GM12891 (cell line): ENCODE measurements around the gene CCDC3.
"Not testable (repeated sequence)": the region's sequence is repeated elsewhere in the genome, so short reads cannot be mapped to it uniquely, and the experiment has no call there.

Source experiments
- DNase-seq: peaks from one replicate; pipeline ENCODE4 v3.0.0; 2011; ENCODE audit warnings: low spot score; ENCODE audit not compliant: insufficient read length
- FAIRE-seq: peaks from 2 replicates; lab custom pipeline; 2011; peaks lifted over from hg19 to GRCh38; lab: Jason Lieb, UNC
- PAX5 ChIP-seq: IDR thresholded peaks from 2 replicates; pipeline ENCODE4 v1.6.1; 2011; ENCODE audit warnings: low read length, moderate library complexity, mild to moderate bottlenecking; ENCODE audit not compliant: insufficient read depth, severe bottlenecking
- POLR2A ChIP-seq: IDR thresholded peaks from 2 replicates; pipeline ENCODE4 v1.6.1; 2011; ENCODE audit warnings: low read depth, low read length, control low read depth
- POLR2AphosphoS5 ChIP-seq: IDR thresholded peaks from 2 replicates; pipeline ENCODE4 v1.6.1; 2011; ENCODE audit warnings: low read depth, low read length, control low read depth
- POU2F2 ChIP-seq: IDR thresholded peaks from 2 replicates; pipeline ENCODE4 v1.6.1; 2011; ENCODE audit warnings: low read depth, mild to moderate bottlenecking, control low read depth, low read length, moderate library complexity
- SPI1 ChIP-seq: IDR thresholded peaks from 2 replicates; pipeline ENCODE4 v1.6.1; 2011; ENCODE audit warnings: low read depth, low read length, control low read depth
- TAF1 ChIP-seq: IDR thresholded peaks from 2 replicates; pipeline ENCODE4 v1.6.1; 2011; ENCODE audit warnings: low read depth, low read length, control low read depth

The CCDC3 gene

DNA sequence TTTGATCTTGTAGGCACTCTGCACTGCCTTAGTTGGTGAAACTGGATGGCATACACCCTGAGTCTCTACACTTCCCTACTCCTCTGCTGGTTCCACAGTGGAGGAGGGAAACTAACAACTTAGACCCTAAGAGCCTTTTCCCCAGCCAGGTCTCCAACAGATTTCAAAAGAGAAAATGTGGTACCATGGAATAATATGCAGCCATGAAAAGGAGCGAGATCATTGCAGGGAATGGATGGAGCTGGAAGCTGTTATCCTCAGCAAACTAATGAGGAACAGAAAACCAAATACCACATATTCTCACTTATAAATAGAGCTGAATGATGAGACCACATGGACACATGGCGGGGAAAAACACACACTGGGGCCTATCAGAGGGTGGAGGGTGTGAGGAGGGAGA lies 36.3 kb upstream of the CCDC3 start:
- no peak for TF ChIP-seq SPI1
- TF ChIP-seq POLR2AphosphoS5 = no peak
- no peak for TF ChIP-seq PAX5
- TF ChIP-seq POLR2A = no peak
- TF ChIP-seq TAF1 = no peak
- TF ChIP-seq POU2F2 = no peak
- FAIRE-seq (no peak), DNase-seq (no peak)

- no peak for FAIRE-seq
- TF ChIP-seq POLR2A = no peak
- no peak for TF ChIP-seq PAX5
- TF ChIP-seq POLR2AphosphoS5 = no peak
- no peak for TF ChIP-seq POU2F2
- TF ChIP-seq SPI1 = no peak
- no peak for TF ChIP-seq TAF1
- no peak for DNase-seq
These were observed 35.3 kb upstream of the CCDC3 start for GRCh38 chr10:13036841-13037240.

- not testable (repeated sequence) for FAIRE-seq, DNase-seq
These were observed 34.2 kb upstream of the CCDC3 start for GRCh38 chr10:13035731-13036130.

GRCh38 chr10:13026873-13027272 lies 25.4 kb upstream of the CCDC3 start:
- DNase-seq (no peak), FAIRE-seq (no peak)
- TF ChIP-seq POLR2A (no peak), TAF1 (no peak), POU2F2 (no peak), SPI1 (no peak), POLR2AphosphoS5 (no peak), PAX5 (no peak)

GRCh38 chr10:13023754-13024153 lies 22.2 kb upstream of the CCDC3 start:
- no peak for TF ChIP-seq POU2F2
- TF ChIP-seq TAF1 = no peak
- TF ChIP-seq POLR2A = no peak
- no peak for TF ChIP-seq SPI1
- TF ChIP-seq POLR2AphosphoS5 = no peak
- no peak for TF ChIP-seq PAX5
- FAIRE-seq = no peak

GRCh38 chr10:13019280-13019679 lies 17.8 kb upstream of the CCDC3 start:
- DNase-seq (no peak), FAIRE-seq (no peak)
- no peak for TF ChIP-seq SPI1
- no peak for TF ChIP-seq POLR2AphosphoS5
- TF ChIP-seq POLR2A = no peak
- no peak for TF ChIP-seq PAX5
- no peak for TF ChIP-seq POU2F2
- TF ChIP-seq TAF1 = no peak

More at GRCh38 chr10:13023754-13024153, 22.2 kb upstream of the CCDC3 start:
- no peak for DNase-seq

GRCh38 chr10:13018171-13018570 lies 16.7 kb upstream of the CCDC3 start:
- TF ChIP-seq PAX5 (no peak), SPI1 (no peak), TAF1 (no peak), POU2F2 (no peak), POLR2A (no peak), POLR2AphosphoS5 (no peak)
- FAIRE-seq (no peak), DNase-seq (no peak)

GRCh38 chr10:13016886-13017285 lies 15.4 kb upstream of the CCDC3 start:
- FAIRE-seq = no peak
- DNase-seq = no peak
- TF ChIP-seq SPI1 (no peak), POLR2AphosphoS5 (no peak), TAF1 (no peak), POU2F2 (no peak), PAX5 (no peak), POLR2A (no peak)

- FAIRE-seq = no peak
These were observed 14.9 kb upstream of the CCDC3 start for GRCh38 chr10:13016426-13016825.

GRCh38 chr10:13006037-13006436 lies 4.5 kb upstream of the CCDC3 start:
- DNase-seq (no peak), FAIRE-seq (no peak)

More at GRCh38 chr10:13016426-13016825, 14.9 kb upstream of the CCDC3 start:
- no peak for DNase-seq
- no peak for TF ChIP-seq POLR2AphosphoS5
- TF ChIP-seq POLR2A = no peak
- TF ChIP-seq TAF1 = no peak
- no peak for TF ChIP-seq POU2F2
- no peak for TF ChIP-seq SPI1
- TF ChIP-seq PAX5 = no peak

GRCh38 chr10:13003759-13004158 lies 2.2 kb upstream of the CCDC3 start:
- DNase-seq = no peak
- no peak for FAIRE-seq
- TF ChIP-seq POU2F2 = no peak
- peak; percentile 52; the same call in 1 of the 2 replicates for TF ChIP-seq SPI1

More at GRCh38 chr10:13006037-13006436, 4.5 kb upstream of the CCDC3 start:
- no peak for TF ChIP-seq PAX5
- TF ChIP-seq POU2F2 = no peak
- TF ChIP-seq SPI1 = no peak
- TF ChIP-seq POLR2A = no peak
- TF ChIP-seq POLR2AphosphoS5 = no peak
- TF ChIP-seq TAF1 = no peak
